GM21786 (cell line): ENCODE data around the gene CACNA2D2.
A peak's percentile ranks its signal among the peaks of the same experiment; 100 is the strongest.

Experiments used
- ATAC-seq: cut with Tn5 transposase; IDR thresholded peaks from one replicate; pipeline ENCODE4 v1.9.1; 2021; ENCODE audit not compliant: unreplicated experiment

Gene CACNA2D2

GRCh38 chr3:50374363-50375257 is 128.8 kb downstream of the CACNA2D2 start:
- ATAC-seq: no peak

- no peak for ATAC-seq
Observed at GRCh38 chr3:50373146-50374051, 130.0 kb downstream of the CACNA2D2 start.

GRCh38 chr3:50372349-50372748 is 131.1 kb downstream of the CACNA2D2 start:
- ATAC-seq: no peak

GRCh38 chr3:50371133-50371685 is 132.2 kb downstream of the CACNA2D2 start:
- no peak for ATAC-seq

GRCh38 chr3:50370594-50370993 is 132.8 kb downstream of the CACNA2D2 start:
- no peak for ATAC-seq

GRCh38 chr3:50369012-50369670 is 134.3 kb downstream of the CACNA2D2 start:
- ATAC-seq: no peak

- no peak for ATAC-seq
Observed at GRCh38 chr3:50365842-50366220, 137.6 kb downstream of the CACNA2D2 start.

- peak; percentile 87 for ATAC-seq
Observed at GRCh38 chr3:50365080-50365841, 138.2 kb downstream of the CACNA2D2 start.

- ATAC-seq: no peak
Observed at GRCh38 chr3:50364573-50365079, 138.8 kb downstream of the CACNA2D2 start.

- no peak for ATAC-seq
Observed at GRCh38 chr3:50359760-50360110, 143.7 kb downstream of the CACNA2D2 start.

GRCh38 chr3:50358911-50359759 is 144.3 kb downstream of the CACNA2D2 start, which contains the start of gene TMEM115:
TMEM115 (minus strand) TSS chr3:50359521; CDS start chr3:50359063, 458 bp downstream.
- peak; percentile 99 for ATAC-seq

GRCh38 chr3:50358355-50358910 is 145.0 kb downstream of the CACNA2D2 start:
- ATAC-seq: no peak

GRCh38 chr3:50357481-50357880 is 146.0 kb downstream of the CACNA2D2 start:
- ATAC-seq: no peak

GRCh38 chr3:50356553-50356952 is 146.9 kb downstream of the CACNA2D2 start:
- ATAC-seq: no peak

- ATAC-seq: no peak
Observed at GRCh38 chr3:50355829-50356552, 147.4 kb downstream of the CACNA2D2 start.

- no peak for ATAC-seq
Observed at GRCh38 chr3:50354850-50355249, 148.6 kb downstream of the CACNA2D2 start.

- ATAC-seq: no peak
Observed at GRCh38 chr3:50354186-50354764, 149.2 kb downstream of the CACNA2D2 start.
